NCI-H460 (cell line): Measurements from ENCODE around the gene USP17L13. TPM values are rescaled to one million over a fixed set of nuclear protein-coding genes. Genes with fewer than 3 reads are reported as not detected.

Source experiments
- total RNA-seq: library from RNA; depleted of rRNA; stranded (reverse); fragments of >200 nt; shearing (Covaris generic); gene quantifications from 2 replicates; pipeline ENCODE4 v1.2.3, GENCODE V29; 2014; rRNA removed

USP17L13 gene
- total RNA-seq, 1 experiment from 2014 or later: not detected

Other genes starting within 250 kb of the USP17L13 start
- not detected in 2 replicates for gene FAM90A26, start 54.5 kb upstream of the USP17L13 start, total RNA-seq
- not detected in 2 replicates for gene USP17L10, start 14.2 kb upstream of the USP17L13 start, total RNA-seq
- gene USP17L11, start 9.5 kb upstream of the USP17L13 start, total RNA-seq: not detected in 2 replicates
- gene USP17L12, start 4.7 kb upstream of the USP17L13 start, total RNA-seq: not detected in 2 replicates
- gene USP17L15, start 9.5 kb downstream of the USP17L13 start, total RNA-seq: 0.05 TPM in 1 of 2 replicates, not detected in the other
- not detected in 2 replicates for gene USP17L17, start 19.0 kb downstream of the USP17L13 start, total RNA-seq
- gene USP17L18, start 23.7 kb downstream of the USP17L13 start, total RNA-seq: not detected in 2 replicates
- gene USP17L19, start 28.5 kb downstream of the USP17L13 start, total RNA-seq: not detected in 2 replicates
- not detected in 2 replicates for gene USP17L20, start 33.2 kb downstream of the USP17L13 start, total RNA-seq
- not detected in 2 replicates for gene USP17L21, start 38.0 kb downstream of the USP17L13 start, total RNA-seq
- gene USP17L22, start 42.7 kb downstream of the USP17L13 start, total RNA-seq: not detected in 2 replicates
- not detected in 2 replicates for gene USP17L24, start 100.3 kb downstream of the USP17L13 start, total RNA-seq
- gene USP17L25, start 105.0 kb downstream of the USP17L13 start, total RNA-seq: not detected in 2 replicates
- gene USP17L26, start 109.8 kb downstream of the USP17L13 start, total RNA-seq: not detected in 2 replicates
- not detected in 2 replicates for gene USP17L5, start 114.5 kb downstream of the USP17L13 start, total RNA-seq
- not detected in 2 replicates for gene USP17L27, start 119.3 kb downstream of the USP17L13 start, total RNA-seq
- not detected in 2 replicates for gene USP17L28, start 124.0 kb downstream of the USP17L13 start, total RNA-seq
- not detected in 2 replicates for gene USP17L29, start 128.7 kb downstream of the USP17L13 start, total RNA-seq
- not detected in 2 replicates for gene USP17L30, start 138.2 kb downstream of the USP17L13 start, total RNA-seq
- not detected in 2 replicates for gene DEFB131A, start 219.5 kb downstream of the USP17L13 start, total RNA-seq